ENCODE data around the gene FSTL5.

DNA sequence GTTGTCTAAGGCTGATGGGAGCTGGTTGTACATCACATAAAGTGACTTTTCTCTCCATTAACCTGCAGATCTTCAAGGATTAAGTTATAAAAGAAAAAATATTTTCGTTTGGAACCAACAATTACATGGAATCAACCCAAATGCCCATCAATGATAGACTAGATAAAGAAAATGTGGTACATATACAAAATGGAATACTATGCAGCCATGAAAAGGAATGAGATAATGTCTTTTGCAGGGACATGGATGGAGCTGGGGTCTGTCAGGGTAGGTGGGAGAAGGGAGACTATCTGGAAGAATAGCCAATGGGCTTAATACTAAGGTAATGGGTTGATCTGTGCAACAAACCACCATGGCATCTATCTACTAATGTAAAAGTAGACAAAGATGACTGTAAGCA is 313.2 kb downstream of the FSTL5 start:
- TF ChIP-seq POLR2A (IDR thresholded peaks at IDR 0.05), result no peak
- TF ChIP-seq, protein P1, sequence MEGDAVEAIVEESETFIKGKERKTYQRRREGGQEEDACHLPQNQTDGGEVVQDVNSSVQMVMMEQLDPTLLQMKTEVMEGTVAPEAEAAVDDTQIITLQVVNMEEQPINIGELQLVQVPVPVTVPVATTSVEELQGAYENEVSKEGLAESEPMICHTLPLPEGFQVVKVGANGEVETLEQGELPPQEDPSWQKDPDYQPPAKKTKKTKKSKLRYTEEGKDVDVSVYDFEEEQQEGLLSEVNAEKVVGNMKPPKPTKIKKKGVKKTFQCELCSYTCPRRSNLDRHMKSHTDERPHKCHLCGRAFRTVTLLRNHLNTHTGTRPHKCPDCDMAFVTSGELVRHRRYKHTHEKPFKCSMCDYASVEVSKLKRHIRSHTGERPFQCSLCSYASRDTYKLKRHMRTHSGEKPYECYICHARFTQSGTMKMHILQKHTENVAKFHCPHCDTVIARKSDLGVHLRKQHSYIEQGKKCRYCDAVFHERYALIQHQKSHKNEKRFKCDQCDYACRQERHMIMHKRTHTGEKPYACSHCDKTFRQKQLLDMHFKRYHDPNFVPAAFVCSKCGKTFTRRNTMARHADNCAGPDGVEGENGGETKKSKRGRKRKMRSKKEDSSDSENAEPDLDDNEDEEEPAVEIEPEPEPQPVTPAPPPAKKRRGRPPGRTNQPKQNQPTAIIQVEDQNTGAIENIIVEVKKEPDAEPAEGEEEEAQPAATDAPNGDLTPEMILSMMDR (IDR thresholded peaks at IDR 0.05), result no peak
